OCI-LY1 (cell line): ENCODE results near the gene CENPC.

Experiments
- H2AFZ ChIP-seq: fragments of 200-600 bp; sonication (generic), shearing (Covaris generic); 2 replicates; pipeline ENCODE4 v1.6.0; 2014; ENCODE audit warnings: antibody characterized with exemption, mild to moderate bottlenecking, low read length
- H3F3A ChIP-seq: fragments of 200-600 bp; sonication (generic), shearing (Covaris generic); 2 replicates; pipeline ENCODE4 v1.6.0; 2014; ENCODE audit warnings: mild to moderate bottlenecking, antibody characterized with exemption, low read length, moderate library complexity; ENCODE audit not compliant: insufficient read depth
- H3K27ac ChIP-seq: fragments of 200-600 bp; sonication (generic); 2 replicates; pipeline ENCODE4 v1.5.1; 2014; ENCODE audit warnings: low read length, mixed run types, mild to moderate bottlenecking, low read depth; ENCODE audit not compliant: poor library complexity, severe bottlenecking
- H3K27me3 ChIP-seq: fragments of 200-600 bp; sonication (generic); 2 replicates; pipeline ENCODE4 v1.6.0; 2014; ENCODE audit warnings: antibody characterized with exemption, mild to moderate bottlenecking, low read length, moderate library complexity; ENCODE audit not compliant: insufficient read depth
- H3K36me3 ChIP-seq: fragments of 200-600 bp; sonication (generic); 2 replicates; pipeline ENCODE4 v1.6.1; 2014; ENCODE audit warnings: mild to moderate bottlenecking, antibody characterized with exemption, low read length, moderate library complexity, mixed read lengths; ENCODE audit not compliant: insufficient read depth
- H3K4me1 ChIP-seq: fragments of 200-600 bp; sonication (generic); 2 replicates; pipeline ENCODE4 v1.5.1; 2014; ENCODE audit warnings: mild to moderate bottlenecking, low read length, moderate library complexity; ENCODE audit not compliant: insufficient read depth, severe bottlenecking
- H3K4me2 ChIP-seq: fragments of 200-600 bp; sonication (generic), shearing (Covaris generic); 2 replicates; pipeline ENCODE4 v1.6.1; 2014; ENCODE audit warnings: low read length
- H3K4me3 ChIP-seq: fragments of 200-600 bp; sonication (generic); 2 replicates; pipeline ENCODE4 v1.5.1; 2014; ENCODE audit warnings: low read length, low read depth, mild to moderate bottlenecking, mixed read lengths; ENCODE audit not compliant: poor library complexity, severe bottlenecking
- H3K79me2 ChIP-seq: fragments of 200-600 bp; shearing (Covaris generic); 2 replicates; pipeline ENCODE4 v1.6.1; 2016; ENCODE audit warnings: mixed run types, low read length, mixed read lengths; ENCODE audit not compliant: insufficient read depth
- H3K9ac ChIP-seq: fragments of 200-600 bp; sonication (generic), shearing (Covaris generic); 2 replicates; pipeline ENCODE4 v1.6.1; 2014; ENCODE audit warnings: mild to moderate bottlenecking, low read length, mixed read lengths
- H3K9me2 ChIP-seq: fragments of 200-600 bp; sonication (generic), shearing (Covaris generic); 2 replicates; pipeline ENCODE4 v1.6.1; 2014; ENCODE audit warnings: low read depth, mild to moderate bottlenecking, low read length, mixed read lengths
- H3K9me3 ChIP-seq: fragments of 200-600 bp; shearing (Covaris generic); 2 replicates; pipeline ENCODE4 v1.6.1; 2014; ENCODE audit warnings: low read length, mixed read lengths
- H4K20me1 ChIP-seq: fragments of 200-600 bp; sonication (generic), shearing (Covaris generic); 2 replicates; pipeline ENCODE4 v1.6.0; 2016; ENCODE audit warnings: mild to moderate bottlenecking, low read length; ENCODE audit not compliant: insufficient read depth
- CTCF ChIP-seq: fragments of 200-600 bp; sonication (generic), shearing (Covaris generic); IDR thresholded peaks from 2 replicates; pipeline ENCODE4 v1.5.1; 2017; ENCODE audit warnings: mild to moderate bottlenecking, antibody characterized with exemption, low read length, moderate library complexity, mixed read lengths
- EZH2 ChIP-seq: fragments of 200-600 bp; sonication (generic), shearing (Covaris generic); IDR thresholded peaks from 2 replicates; pipeline ENCODE4 v1.8.0; 2017; ENCODE audit warnings: borderline replicate concordance, mixed run types, mild to moderate bottlenecking, antibody characterized with exemption, low read length, moderate library complexity, mixed read lengths

Gene CENPC

DNA sequence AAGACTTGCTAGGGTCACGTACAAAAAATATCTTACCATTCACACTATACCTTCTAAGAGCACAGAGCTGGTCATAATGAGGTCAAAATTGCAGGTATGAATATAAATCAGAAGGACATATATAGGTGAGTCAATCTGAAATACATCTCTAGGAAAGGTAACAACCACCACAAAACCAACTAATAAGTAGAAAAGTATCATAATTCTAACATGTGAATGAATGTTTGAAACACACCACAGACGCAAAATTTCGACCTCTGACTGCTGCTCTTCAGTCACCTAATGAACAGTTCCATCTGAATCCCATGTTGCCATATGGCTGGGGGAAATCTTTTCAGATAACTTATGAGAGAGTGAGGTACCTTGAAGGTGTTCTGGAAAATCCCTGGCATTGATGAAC lies 35.3 kb upstream of the CENPC start:
- TF ChIP-seq EZH2 (no peak), CTCF (no peak)
- no peak overlapping the region for H3K4me3 ChIP-seq
- no peak overlapping the region for H3K27ac ChIP-seq
- no peak overlapping the region for H3K4me2 ChIP-seq
- H3K4me1 ChIP-seq, result peaks cover 25% of the 10 kb centered on the region
- H3K36me3 ChIP-seq, result peaks cover 95% of the 10 kb centered on the region
- no peak overlapping the region for H2AFZ ChIP-seq
- H3K9me3 ChIP-seq, result no peaks in the 10 kb centered on the region
- no peak overlapping the region for H3K9ac ChIP-seq
- no peaks in the 10 kb centered on the region for H4K20me1 ChIP-seq
- no peaks in the 10 kb centered on the region for H3K9me2 ChIP-seq
- no peaks in the 10 kb centered on the region for H3F3A ChIP-seq
- H3K27me3 ChIP-seq, result no peaks in the 10 kb centered on the region
- H3K79me2 ChIP-seq, result no peaks in the 10 kb centered on the region

DNA sequence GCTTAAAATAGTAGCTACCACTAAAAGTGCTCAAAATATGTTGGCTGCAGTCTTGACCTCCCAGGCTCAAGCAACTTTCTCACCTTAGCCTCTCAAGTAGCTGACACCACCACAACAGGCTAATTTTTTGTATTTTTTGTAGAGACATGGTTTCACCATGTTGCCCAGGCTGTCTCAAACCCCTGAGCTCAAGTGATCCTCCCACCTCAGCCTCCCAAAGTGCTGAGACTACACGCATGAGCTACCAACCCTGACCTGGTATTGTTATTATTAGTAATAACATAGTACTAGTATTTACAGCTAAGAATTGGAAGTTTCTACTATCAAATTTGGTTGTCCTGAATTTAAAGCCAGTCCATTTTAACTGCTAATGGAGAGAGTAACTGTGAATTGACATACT lies 31.2 kb upstream of the CENPC start:
- Histone ChIP-seq H3K79me2 (no peaks in the 10 kb centered on the region), H3F3A (peaks cover 2% of the 10 kb centered on the region; the same call in 1 of the 2 replicates), H2AFZ (no peak overlapping the region), H3K9ac (peak overlapping the region; percentile 52; the same call in 1 of the 2 replicates), H3K4me2 (peak overlapping the region; percentile 80), H3K4me3 (no peak overlapping the region), H3K9me2 (no peaks in the 10 kb centered on the region), H3K27me3 (no peaks in the 10 kb centered on the region), H3K4me1 (peaks cover 63% of the 10 kb centered on the region), H3K27ac (peak overlapping the region; percentile 98), H4K20me1 (no peaks in the 10 kb centered on the region), H3K36me3 (peaks cover 74% of the 10 kb centered on the region), H3K9me3 (no peaks in the 10 kb centered on the region)
- TF ChIP-seq CTCF (no peak), EZH2 (no peak)

GRCh38 chr4:67576059-67576466 lies 30.8 kb upstream of the CENPC start:
- peak overlapping the region; percentile 98 for H3K27ac ChIP-seq
- no peak for TF ChIP-seq CTCF
- no peak for TF ChIP-seq EZH2
- H3K36me3 ChIP-seq, result peaks cover 74% of the 10 kb centered on the region
- H2AFZ ChIP-seq, result no peak overlapping the region
- no peaks in the 10 kb centered on the region for H3K9me2 ChIP-seq
- H3K27me3 ChIP-seq, result no peaks in the 10 kb centered on the region
- no peaks in the 10 kb centered on the region for H3K9me3 ChIP-seq
- peaks cover 63% of the 10 kb centered on the region for H3K4me1 ChIP-seq
- peak overlapping the region; percentile 52 for H3K9ac ChIP-seq
- H3K4me2 ChIP-seq, result peak overlapping the region; percentile 80
- H3F3A ChIP-seq, result peaks cover 2% of the 10 kb centered on the region; the same call in 1 of the 2 replicates
- H3K4me3 ChIP-seq, result peak overlapping the region; percentile 48
- H3K79me2 ChIP-seq, result no peaks in the 10 kb centered on the region
- H4K20me1 ChIP-seq, result no peaks in the 10 kb centered on the region
